AG20443 (cell line): ENCODE results near the gene IKBIP.
"Not testable (repeated sequence)": the region's sequence is repeated elsewhere in the genome, so short reads cannot be mapped to it uniquely, and the experiment has no call there.

ENCODE experiments used
- DNase-seq: peaks from one replicate; pipeline ENCODE4 v3.0.0; 2012; ENCODE audit warnings: low spot score, mixed read lengths

The IKBIP gene

DNA sequence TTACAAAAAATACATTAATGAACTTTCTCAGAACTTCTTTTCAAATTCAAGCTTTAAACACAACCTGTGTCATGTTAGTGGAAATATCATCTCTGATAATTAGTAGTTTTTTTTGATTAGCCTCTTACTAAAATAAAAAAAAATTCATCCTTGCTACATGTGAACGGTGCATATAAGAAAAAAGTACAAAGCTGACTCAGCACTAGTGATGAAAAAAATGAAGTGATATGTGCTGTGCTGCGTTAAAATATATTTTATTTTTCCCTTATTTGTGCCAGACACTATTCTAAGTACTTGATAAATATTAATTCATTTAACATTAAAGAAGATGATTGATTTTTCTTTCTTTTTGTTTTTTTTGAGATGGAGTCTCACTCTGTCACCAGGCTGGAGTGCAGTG lies 7.5 kb downstream of the IKBIP start:
- no peak for DNase-seq

DNA sequence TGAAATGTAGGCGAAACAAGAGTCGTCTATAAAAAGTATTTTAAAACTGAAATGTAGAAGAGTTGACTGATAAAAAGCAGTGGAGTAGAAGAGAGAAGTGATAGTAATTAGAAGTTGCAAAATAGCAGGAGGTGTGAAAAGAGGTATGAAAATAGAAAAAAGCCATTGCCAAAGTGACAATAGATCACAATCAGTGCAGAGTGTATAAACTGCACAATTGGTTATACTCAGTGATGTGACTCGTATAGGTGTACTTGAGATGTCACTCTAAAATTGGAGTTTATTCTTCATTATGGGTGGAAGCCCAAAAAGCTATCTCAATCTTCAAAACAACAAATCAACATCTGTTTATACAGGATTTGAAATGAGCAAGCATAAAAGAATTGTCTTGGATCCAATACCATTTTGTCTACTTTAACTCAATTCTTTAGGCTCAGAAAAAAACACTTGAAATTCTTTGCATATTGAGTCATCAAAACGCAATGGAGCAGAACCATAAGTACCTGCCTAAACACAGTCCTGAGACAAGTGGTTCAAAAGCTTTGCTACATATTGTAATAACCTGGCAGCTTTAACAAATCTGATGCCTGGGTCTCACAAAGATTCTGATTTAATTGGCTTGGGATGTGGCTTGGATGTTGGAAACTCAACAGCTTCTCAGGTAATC lies 8.8 kb downstream of the IKBIP start:
- peak; percentile 33 for DNase-seq

DNA sequence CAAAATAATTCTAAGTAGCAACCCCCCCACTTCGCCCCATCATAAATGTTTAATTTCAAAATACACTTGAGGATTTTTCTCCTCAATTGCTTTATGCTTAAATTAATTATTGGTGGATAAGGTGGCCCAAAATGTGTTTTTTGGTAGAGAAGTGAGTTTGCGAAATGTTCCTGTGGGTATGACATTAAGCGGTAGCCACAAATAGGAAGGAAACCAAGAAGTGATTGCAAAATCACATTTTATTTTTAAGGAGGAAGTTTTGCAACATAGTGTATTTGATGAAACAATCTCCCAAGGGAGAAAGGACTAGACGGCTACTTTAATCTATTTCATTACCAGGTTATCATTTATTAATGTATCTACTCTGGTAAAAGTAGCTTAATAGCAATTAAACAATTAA lies 25.6 kb downstream of the IKBIP start:
- peak; percentile 74 for DNase-seq

DNA sequence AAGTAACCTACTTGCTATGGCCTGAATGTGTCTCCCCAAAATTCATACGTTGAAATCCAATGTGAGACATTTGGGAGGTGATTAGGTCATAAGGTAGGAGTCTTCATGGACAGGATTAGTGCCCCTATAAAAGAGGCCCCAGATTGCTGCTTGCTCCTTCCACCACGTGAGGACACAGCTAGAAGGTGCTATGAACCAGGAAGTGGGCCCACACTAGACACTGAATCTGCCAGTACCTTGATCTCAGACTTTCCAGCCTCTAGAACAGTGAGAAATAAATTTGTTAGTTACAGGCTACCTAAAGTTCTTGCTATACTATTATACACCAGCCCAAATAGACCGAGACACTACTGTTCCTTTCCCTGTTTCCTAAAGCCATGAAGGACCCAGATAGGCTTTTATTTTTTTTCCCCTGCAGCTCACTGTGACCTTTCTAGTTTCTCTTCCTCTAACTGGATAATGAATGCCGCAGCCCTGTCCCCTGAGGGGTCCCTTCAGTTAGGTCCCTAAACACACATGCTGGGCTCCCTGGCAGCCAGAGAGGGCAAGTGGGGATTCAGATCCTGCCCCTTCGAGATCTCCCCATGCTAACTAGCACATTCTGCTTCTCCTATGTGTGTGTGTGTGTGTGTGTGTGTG lies 31.8 kb downstream of the IKBIP start:
- no peak for DNase-seq

DNA sequence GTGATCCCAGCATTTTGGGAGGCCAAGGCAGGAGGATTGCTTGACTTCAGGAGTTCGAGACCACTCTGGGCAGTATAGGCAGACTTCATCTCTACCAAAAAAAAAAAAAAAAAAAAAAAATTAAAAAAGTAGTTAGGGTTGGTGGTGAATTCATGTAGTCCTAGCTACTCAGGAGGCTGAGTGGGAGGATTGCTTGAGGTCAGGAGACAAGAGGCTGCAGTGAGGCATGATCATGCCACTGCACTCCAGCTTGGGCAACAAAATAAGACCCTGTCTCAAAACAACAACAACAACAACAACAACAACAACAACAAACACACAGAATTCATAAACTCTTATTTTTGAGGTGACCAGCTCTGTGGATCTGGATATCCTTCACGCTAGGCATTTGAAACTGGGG lies 34.0 kb downstream of the IKBIP start:
- no peak for DNase-seq

DNA sequence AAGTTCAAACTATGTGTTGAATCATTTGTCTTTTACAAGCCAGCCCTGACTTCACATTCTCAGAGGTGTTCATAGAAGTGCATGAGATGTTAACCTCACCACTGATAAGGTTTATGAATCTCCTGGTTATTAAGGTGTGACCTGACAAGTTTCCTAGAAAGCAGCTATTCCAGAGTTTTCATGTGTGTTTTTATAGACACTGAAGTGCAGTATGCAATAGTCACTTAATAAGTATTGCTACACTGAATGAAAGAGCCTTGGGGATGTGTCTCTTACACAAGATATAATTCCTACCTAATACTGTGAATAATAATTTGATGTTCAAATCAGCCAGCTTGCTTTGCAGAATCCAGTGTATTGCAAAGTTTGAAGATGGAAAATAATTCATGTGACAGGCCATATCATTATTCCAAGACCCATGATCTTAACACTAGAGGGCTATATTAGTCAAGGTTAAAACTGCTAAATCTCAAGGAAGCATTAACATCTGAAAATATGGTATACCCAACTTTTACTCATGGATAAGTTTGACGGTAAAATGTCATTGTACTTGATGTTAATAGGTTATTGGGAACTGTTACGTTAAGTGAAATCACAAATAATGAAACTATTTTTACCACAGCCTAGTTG lies 38.1 kb downstream of the IKBIP start:
- no peak for DNase-seq

DNA sequence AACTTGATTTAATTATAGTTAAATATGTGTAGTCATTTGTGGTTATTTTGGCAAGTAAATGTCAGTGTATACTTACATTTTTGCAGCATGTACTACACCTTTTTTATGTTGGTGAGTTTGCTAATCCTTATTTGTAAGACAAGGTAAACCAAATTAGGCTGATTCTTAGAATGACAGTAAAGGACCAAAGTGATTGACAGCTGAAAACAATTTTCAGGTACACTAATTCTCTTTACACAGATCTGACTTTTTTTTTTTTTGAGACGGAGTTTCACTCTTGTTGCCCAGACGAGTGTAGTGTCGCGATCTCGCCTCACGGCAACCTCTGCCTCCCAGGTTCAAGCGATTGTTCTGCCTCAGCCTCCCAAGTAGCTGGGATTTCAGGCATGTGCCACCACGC lies 42.7 kb downstream of the IKBIP start:
- DNase-seq: no peak

DNA sequence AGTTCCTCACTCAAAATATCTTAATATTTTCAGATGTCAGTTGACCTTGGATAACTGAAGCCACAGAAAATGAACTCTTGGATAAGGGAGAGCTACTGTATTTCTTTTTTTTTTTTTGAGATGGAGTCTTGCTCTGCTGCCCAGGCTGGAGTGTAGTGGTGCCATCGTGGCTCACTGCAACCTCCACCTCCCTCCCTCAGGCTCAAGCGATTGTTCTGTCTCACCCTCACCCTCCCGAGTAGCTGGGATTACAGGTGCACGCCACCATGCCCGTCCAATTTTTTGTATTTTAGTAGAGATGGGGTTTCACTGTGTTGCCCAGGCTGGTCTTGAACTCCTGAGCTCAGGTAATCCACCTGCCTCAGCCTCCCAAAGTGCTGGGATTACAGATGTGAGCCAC lies 47.3 kb downstream of the IKBIP start:
- DNase-seq: not testable (repeated sequence)

DNA sequence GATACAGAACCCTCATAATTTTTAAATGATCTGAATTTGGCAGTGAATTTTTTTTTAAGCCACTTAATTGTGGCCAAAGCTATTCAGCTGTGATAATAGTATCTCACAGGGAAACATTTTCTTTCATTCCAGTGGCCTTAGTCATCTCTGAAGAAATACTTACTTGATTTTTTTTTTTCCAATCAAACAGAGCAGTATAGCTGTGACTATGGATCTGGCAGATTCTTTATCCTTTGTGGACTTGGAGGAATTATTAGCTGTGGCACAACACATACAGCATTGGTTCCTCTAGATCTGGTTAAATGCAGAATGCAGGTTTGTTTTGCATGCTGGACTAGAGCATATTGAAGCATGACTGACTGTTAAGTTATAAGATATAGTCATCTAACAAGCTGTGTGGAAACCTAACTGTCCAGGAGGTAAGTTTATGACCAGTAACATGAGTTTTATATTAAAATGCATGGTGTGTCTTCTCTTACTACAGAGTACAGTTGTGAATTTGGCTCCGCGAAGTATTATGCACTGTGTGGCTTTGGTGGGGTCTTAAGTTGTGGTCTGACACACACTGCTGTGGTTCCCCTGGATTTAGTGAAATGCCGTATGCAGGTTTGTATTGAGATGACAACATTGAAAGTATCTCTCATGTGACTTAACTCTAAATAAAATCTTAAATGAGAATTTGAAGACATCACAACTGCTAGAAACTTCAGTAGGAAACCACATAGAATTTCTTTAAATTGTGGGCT lies 49.2 kb downstream of the IKBIP start:
- DNase-seq: peak; percentile 27

DNA sequence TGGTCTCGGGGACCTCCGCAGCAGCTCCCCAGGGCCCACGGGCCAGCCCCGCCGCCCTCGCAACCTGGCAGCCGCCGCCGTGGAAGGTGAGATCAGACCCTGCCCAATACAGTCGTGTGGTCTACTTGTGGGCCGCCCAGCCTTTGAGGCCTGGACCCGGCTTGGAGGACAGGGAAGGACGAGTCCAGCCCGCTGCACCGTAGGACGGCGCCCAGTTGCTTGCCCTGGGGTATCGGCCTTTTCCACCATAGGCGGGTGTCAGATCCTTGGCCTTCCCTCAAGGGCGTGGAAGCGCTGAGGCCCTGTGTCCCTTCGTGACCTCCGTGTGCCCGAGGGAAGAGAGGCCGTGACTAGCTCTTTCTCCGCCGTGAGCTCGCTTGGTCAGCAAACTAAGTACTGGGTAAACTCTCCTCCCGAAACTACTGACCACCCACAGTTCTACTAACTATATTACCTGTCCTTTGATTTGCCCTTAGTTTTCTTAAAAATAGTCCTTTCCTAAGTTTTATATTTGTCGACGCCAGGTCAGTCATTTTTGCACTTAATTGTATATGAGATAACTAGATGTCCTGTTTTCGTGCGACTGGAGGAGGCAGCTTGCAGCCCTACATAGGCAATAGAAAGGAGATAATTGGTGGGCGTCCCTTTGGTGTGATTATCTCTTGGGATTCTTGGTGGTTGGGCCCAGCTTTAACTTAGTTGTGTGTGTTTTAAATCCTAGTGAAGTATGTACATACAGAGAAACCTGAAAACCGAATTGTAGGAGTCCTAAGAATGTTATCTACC lies 50.3 kb downstream of the IKBIP start:
- DNase-seq: peak; percentile 40

DNA sequence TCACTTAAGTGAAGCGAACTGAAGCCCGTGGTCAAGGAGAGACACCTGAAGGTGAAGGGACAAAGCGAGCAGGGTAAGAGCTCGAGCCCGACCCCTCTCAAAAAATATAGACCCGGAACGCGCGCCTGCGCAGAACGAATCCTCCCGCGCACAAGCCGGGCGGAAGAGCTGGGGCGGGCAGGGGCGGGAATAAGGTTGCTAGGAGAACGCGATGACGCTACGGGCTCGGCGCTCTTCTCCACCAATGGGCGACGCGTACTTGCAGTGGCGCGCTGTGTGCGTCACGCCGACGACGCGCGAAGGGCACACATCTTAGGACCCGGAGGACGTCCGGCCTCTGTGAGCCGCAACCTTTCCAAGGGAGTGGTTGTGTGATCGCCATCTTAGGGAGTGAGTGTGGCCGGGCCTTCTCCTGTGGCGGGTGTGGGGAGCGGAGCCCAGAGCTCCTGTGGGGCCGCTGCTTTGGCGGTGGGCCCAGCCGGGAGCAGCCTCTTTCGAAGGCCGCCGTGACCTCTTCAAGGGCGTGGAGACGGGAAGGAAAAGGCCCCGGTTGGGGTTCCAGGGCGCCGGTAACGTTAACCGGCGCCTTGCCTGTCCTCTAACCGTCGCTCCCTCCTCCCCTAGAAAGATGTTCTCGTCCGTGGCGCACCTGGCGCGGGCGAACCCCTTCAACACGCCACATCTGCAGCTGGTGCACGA lies 51.1 kb downstream of the IKBIP start, which contains the start of gene SLC25A3:
TSS of gene SLC25A3 (plus strand) at position 336 of the 699 bp plus-strand sequence. CDS start at position 629, 293 bp downstream.
- peak; percentile 99 for DNase-seq

DNA sequence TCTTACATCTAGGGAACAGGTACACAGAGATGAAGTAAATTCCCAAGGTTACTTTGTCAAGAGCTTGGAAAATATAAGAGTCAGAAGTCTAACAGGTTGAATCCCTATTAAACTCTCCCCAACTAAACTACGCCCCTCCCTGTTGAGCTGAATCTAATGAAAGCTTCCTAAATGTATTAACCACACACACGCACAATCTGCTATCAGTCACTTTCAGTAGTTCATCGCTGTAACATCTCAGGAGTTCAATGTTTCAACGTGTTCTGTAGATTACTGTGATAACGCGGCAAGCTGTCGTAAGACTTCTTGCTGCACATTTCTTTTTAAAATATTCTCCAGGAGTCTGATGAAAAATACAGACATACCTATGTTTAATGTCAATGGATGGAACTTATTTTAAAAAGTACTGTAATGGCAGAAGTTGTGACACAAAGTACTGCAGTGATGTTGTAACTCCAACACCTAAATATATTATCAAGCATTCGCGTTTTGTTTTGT lies 51.7 kb downstream of the IKBIP start:
- DNase-seq: no peak

DNA sequence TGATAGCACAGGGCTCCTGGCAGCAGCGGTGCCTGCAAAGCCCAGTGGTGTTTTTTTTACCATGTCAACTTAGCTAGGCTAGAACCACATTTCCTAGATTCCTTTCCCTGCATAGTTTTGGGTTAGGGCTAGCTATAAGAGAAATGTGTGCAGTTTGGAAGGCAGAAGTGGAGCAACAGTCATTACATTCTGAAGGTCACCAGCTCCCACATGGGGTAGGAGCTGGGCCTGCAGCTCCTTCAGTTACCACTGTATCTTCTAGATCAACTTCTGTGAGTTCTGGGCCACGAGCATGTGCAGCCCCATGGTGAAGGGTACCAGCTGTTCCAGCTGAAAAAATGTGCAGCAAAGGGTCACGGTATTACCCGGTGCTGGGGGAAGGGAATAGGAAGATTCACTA lies 53.4 kb downstream of the IKBIP start:
- no peak for DNase-seq

DNA sequence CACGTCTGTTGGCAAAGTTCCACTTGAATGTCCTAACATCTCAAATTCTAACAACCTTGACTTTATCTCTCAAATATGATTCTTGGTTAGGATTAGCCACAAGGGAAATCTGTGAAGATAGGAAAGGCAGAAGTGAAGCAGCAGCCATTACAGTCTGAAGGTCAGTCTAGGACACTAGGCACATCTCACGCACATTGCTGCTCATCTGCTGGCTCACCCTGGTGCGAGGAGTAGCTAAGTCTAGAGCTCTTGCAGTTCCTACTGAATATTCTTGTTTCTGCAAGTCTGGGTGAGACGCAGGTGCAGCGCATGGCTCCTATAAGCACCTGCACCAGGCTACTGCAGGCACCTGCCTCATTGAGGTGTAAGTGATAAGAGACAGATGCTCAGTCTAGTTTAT lies 57.5 kb downstream of the IKBIP start:
- DNase-seq: no peak

DNA sequence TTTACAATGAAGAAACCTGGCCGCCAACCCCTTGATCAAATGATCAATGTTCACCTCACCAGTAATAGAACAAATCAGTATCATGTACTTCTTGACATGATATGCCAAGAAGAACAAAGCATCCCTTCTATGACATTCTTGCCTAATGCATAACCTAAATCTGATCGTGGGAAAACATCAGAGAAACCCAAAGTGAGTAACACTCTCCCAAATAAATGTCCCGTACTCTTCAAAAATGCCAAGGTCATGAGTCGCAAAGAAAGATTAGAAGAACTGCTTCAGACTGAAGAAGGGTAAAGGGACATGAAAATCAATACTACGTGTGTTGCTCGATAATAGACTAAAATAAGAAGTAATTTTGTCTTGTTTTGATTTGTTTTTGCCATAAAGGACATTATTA lies 62.5 kb downstream of the IKBIP start:
- no peak for DNase-seq

DNA sequence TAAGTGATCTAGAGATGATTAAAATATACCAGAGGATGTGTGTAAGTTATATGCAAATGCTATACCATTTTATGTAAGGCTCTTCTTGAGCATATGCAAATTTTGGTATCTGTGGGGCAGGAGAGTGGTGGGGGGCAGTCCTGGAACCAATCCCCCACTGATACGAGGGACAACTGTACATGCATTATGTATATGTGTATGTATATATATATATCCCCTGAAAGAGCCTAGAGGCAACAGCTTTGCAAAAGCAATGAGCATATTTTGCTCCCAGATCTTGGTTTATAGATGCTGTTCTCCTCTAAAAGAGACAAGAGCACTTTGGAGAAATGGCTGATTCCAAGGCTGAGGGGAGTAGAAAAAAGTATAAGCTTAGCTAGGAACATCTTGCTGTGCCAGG lies 63.5 kb downstream of the IKBIP start:
- no peak for DNase-seq

DNA sequence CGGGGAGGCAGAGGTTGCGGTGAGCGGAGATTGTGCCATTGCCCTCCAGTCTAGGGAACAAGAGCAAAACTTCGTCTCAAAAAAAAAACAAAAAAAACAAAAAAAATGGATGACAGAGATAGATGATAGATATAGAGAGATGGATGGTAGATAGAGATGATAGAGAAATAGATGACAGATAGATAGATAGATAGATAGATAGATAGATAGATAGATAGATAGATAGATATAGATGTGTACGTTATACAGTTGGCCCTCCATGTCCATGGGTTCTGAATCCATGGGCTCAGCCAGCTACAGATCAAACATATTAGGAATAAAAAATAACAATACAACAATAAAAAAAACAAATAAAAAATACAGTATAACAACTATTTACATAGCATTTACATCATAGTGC lies 63.9 kb downstream of the IKBIP start:
- no peak for DNase-seq

DNA sequence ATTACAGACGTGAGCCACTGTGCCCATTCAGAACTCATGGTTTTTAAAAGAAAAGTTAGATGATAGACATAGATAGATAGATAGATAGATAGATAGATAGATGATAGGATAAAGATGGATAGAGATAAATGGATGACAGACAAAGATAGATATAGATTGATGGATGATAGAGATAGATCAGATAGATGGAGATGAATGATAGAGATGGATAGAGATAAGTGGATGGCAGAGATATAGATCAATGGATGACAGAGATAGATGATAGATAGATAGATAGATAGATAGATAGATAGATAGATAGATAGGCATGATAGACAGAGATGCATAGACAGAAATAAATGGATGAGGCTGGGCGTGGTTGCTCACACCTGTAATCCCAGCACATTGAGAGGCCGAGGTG lies 64.8 kb downstream of the IKBIP start:
- DNase-seq: no peak

DNA sequence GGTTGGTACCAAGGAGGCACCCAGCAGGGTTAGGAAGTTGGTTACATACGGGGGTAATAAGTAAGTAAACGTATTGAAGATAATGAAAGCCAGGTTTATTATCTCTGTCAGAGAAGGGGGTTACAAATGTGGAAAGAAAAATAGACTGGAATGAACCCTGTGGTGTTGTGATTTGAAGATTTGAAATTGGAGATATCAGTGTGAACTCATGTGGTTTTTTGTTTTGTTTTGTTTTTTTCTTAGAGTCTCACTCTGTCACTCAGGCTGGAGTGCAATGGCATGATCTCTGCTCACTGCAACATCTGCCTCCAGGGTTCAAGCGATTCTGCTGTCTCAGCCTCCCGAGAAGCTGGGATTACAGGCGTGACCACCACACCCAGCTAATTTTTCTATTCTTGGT lies 65.2 kb downstream of the IKBIP start:
- DNase-seq: no peak

DNA sequence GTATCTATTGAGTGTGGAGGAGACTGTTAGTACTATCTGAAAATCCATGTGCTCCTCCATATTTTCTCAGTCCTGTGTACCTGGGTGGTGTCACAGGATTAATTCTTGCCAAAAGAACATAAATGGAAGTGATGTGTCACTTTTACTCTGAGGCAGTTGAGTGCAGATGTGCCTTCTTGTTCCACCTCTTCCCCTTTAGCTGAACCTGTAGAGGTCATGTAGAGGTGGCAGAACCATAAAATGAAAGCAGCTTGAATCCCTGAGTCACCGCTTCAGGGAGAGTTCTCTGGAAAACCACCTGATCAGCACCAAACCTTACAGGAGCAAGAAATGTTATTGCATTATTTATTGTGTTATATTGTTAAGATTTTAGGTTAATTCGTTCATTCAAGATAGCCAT lies 65.8 kb downstream of the IKBIP start:
- no peak for DNase-seq

DNA sequence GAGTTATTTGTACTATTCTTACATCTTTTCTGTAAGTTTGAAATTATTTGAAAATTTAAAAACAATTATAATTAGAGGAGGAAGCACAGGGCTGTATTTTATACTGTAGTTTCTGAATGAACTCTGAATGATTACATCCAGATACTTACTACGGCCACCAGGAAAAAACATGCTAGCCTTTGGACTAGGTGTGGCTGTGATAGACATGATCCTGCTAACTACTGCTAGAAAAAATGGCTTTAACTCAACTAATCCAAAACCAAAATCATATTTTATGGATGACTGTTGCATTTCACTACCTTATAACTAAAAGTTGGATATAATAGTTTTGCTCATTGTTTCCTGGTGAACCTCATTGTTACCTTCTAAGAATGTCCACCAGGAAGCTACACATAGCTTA lies 66.2 kb downstream of the IKBIP start:
- no peak for DNase-seq
